GM11168 (cell line): ENCODE measurements around the gene PNO1.
"Not testable (repeated sequence)": the region's sequence is repeated elsewhere in the genome, so short reads cannot be mapped to it uniquely, and the experiment has no call there.

ENCODE experiments used
- in situ Hi-C: fragments of 300-500 bp; cut with MboI; formaldehyde crosslinking; loops from one replicate; pipeline ENCODE4 v1.12.0; 2022; ENCODE audit warnings: low sequenced_read_pairs; ENCODE audit not compliant: unreplicated experiment

The PNO1 gene

GRCh38 chr2:68157402-68158133 lies at the start of gene PNO1:
Gene PNO1 (plus strand): TSS chr2:68157888. CDS start chr2:68157935, 47 bp downstream.
- in situ Hi-C loops, result no loop called here

DNA sequence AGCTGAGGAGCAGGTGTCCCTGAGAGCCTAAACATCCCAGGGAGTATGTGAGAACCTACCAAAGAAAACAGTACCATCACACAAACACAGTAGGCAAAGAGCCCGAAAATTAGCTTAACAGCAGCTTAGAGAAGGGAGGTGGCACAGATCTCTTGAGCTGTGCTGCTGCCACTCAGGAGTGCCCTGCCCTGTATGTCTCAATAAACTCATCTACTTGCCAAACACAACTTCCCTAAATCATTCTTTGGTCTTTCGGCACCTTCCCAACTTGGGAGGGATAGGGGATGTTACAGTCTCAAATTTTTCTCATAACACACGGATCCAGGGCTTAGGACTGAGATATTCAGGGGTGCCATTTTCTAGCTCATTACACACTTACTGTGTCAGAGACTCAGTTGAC lies 49.6 kb upstream of the PNO1 start:
- in situ Hi-C loops, result no loop called here

DNA sequence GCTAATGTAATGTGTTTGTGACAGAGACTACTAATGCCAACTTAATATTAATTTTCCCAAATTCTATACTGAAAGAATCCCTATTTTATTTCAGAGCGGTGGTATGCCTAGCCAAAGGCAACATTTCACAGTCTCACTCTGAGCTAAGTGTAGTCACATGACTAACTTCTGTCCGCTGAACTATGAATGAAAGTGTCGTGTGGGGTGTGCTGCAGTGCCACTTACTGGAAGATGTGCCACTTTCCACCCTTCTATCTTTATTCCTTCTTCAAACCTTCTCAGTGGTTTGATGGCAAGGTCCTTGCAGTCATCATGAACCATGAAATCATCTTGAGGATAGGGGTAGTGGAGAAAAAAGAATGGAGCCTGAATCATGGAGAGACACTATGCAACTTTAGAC lies 47.6 kb upstream of the PNO1 start:
- in situ Hi-C loops, result no loop called here

DNA sequence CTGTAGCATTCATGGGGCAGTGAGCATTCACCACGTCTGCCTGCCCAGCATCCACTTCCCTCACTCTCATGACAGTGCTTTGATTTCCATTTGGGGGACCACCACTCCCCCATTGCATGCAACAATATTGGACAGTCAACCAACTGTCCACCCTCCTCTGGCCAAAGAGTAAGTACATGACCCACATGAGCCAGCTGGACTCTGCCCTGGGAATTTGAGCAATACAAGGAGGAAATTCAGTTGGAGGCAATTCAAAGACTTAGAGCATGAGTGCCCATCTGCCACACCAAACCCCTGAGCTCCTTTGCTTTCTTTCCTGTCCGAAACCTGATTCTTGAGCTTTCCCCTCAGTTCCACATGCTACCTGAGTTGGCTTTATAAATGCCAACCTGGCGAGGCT lies 41.7 kb upstream of the PNO1 start:
- in situ Hi-C loops, result no loop called here

GRCh38 chr2:68117922-68118321 lies 39.8 kb upstream of the PNO1 start:
- in situ Hi-C loops, result not testable (repeated sequence)

DNA sequence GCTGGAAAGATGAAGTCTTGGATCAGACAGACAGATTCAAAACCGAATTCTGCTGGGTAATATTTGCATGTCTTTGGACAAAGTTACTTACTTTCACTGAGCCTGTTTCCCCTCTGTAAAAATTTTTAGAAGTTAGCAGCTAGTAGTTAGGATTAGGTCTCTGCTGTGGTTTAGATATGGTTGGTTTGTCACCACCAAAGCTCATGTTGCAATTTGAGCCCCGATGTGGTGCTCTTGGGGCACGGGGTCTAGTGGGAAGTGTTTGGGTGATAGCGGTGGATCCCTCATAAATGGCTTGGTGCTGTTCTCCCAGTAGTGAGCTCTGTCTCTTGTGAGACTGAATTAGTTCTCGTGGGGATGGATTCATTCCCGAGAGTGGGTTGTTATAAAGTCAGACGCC lies 38.9 kb upstream of the PNO1 start:
- in situ Hi-C loops, result no loop called here

- in situ Hi-C loops, result no loop called here
These were observed 38.2 kb upstream of the PNO1 start for GRCh38 chr2:68119504-68119903.

GRCh38 chr2:68121873-68122679 lies 35.6 kb upstream of the PNO1 start:
- in situ Hi-C loops, result loop anchor here (5.0 kb wide), 1 partner anchor 165 kb away; no protein-coding TSS in a partner anchor

- in situ Hi-C loops, result loop anchor here (5.0 kb wide), 1 partner anchor 165 kb away; no protein-coding TSS in a partner anchor
These were observed 35.1 kb upstream of the PNO1 start for GRCh38 chr2:68122680-68122964.

DNA sequence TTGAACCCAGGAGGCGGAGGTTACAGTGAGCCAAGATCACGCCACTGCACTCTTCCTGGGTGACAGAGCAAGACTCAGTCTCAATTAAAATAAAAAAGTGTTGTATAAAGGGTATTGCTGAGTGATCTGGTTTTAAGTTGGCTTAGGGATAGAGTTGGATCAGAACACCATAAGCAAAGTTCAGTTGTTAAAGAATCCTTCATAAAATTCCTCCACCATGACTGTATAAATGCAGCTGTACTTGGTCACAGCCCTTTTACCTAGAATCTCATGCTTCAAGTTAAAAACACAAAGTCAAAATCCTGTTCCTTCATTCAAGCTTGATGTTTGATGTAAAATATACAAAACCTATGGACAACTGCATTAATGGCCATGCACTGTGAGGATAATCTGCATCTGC lies 33.4 kb upstream of the PNO1 start:
- in situ Hi-C loops, result loop anchor here (5.0 kb wide), 1 partner anchor 163 kb away; no protein-coding TSS in a partner anchor

- in situ Hi-C loops, result no loop called here
These were observed 31.9 kb upstream of the PNO1 start for GRCh38 chr2:68125821-68126220.

DNA sequence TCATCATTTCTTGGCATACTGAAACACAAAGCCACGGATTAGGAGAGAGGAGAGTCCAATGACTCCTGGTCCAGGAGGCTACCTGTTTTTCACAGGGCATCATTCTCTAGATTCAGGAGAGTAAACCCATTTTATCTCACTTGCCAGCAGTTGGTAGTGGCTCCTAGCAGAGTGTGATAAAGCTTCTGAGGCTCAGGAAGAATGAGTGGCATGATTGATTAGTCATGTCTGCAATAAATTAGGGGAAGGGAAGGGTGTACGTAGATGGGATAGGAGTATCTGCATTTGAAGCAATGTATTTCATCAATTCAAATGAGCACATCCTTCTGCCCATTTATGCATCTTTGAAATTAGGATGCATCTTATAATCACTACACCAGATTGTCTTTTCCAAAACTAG lies 31.1 kb upstream of the PNO1 start:
- in situ Hi-C loops, result no loop called here

- in situ Hi-C loops, result no loop called here
These were observed 30.1 kb upstream of the PNO1 start for GRCh38 chr2:68127358-68128242.

DNA sequence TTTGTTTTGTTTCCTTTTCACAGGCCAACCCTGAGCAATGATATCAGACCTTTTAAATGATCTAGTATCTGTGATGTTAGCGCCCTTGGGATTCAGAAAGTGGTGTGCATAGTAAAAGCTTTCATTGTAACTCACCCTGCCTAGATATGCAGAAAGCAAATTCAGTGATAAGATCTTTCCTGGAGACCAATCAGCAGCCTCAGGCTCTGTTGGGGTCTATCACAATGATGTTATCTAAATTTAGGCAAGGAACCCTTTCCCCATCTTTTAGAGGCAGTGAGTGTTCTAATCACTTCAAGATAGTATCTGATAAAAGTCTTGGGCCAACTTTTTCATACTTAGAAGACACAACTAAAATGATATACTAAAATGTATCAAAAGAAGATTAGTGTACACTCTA lies 23.6 kb upstream of the PNO1 start:
- in situ Hi-C loops, result no loop called here

- in situ Hi-C loops, result no loop called here
These were observed 23.1 kb upstream of the PNO1 start for GRCh38 chr2:68134554-68134953.

GRCh38 chr2:68135448-68136320 lies 22.0 kb upstream of the PNO1 start:
- in situ Hi-C loops, result no loop called here

DNA sequence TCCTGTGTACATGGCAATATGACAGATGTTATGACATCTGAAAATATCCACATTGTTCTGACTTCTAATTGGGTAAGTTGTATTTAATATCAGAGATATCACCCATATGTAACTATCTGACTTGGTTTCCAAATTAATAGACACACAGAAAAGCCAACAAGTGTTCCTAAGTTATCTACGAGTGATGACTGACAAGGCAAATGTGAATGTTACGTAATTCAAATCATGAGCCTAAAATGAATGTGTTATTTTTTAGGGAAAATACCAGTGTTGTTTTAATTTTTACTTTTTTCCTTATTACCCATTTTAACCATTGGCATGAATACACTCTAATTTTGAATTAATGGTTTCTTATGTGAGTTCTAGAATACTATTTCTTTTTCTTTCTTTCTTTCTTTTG lies 15.8 kb upstream of the PNO1 start:
- in situ Hi-C loops, result no loop called here

DNA sequence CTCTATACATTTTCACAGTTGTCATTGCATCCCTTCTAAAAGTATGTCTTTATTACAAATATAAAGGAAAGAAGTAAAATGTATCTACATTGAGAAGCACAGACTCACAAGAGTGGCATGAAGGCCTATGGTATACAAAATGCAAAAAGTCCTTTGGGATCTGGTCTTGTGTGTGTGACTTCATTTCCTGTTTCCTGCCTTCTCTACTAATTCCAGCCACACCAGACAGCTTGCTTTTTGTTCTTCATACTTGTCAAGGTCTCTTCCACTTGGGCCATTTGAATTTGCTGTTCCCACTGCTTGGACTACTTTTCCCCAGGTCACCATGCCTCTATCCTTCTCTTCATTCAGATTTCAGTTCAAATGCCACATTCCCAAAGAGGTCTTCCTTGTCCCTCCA lies 6.7 kb upstream of the PNO1 start:
- in situ Hi-C loops, result no loop called here

- in situ Hi-C loops, result no loop called here
These were observed 4.9 kb upstream of the PNO1 start for GRCh38 chr2:68152681-68153347.
